Cardiac septum (tissue), 1 donor: ENCODE results near the gene SNX27. TPM values are rescaled to one million over a fixed set of nuclear protein-coding genes. Genes with fewer than 3 reads are reported as not detected.

Source experiments
- DNase-seq: peaks from one replicate; pipeline ENCODE4 v3.0.0-alpha.2; 2020; ENCODE audit warnings: low spot score
- intact Hi-C: fragments of 100-400 bp; cut with DNase I; formaldehyde crosslinking; loops from one replicate; pipeline ENCODE4 v1.14.0; 2022
- total RNA-seq: library from RNA; stranded (reverse); fragmentation: NEBNext Ultra II Directional; extraction: Animal tissue kit (Norgen Biotek cat#: 25700); gene quantifications from one replicate; pipeline ENCODE4 v1.2.1, GENCODE V29; 2021
- donor health status: DM: no; HTN: no; CAD: no.

The SNX27 gene
- total RNA-seq, 1 donor from 2014 or later = 33.5 TPM

DNA sequence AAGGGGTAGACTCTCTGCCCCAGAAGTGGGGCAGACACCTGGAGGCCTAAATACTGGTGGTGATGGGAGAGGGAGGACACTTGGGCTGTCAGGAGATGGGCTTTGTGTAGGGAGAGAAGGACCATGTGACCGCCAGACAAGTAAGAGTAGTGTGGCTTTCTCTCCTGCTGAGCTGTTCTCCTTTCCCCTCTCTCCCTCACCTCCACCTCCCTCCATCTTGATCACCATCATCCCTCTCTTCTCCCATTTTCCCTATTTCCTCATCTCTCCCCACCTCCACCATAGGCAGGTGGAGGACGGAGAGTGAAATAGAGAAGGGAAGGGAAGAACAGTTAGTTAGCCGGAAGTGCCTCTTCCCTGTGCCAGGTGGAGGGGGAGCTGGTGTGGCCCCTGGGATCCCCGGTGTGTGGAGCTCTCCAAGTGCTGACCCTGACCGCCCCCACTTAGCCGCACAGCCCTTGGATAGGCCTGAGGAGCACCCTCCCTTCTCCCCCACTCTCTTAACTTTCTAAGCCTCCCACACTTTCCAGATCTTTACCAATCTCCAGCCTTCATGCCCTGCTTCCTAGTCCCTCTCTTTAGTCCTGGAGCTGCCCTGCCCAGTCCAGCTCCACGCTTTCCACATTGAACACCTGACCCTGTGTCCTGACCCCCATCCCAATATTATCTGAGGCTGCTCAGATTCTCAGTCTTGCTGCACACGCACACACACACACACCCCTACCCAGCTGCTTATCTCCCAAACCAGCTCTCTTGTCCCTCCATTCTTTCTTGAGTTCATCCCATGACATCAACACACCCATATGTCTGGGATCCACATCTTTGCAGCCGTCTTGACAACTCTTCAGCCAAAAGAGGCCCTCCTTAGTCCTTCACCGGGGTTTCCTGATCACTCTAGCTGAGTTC is 103.2 kb downstream of the SNX27 start:
- intact Hi-C loops = no loop called here
- DNase-seq = no peak

DNA sequence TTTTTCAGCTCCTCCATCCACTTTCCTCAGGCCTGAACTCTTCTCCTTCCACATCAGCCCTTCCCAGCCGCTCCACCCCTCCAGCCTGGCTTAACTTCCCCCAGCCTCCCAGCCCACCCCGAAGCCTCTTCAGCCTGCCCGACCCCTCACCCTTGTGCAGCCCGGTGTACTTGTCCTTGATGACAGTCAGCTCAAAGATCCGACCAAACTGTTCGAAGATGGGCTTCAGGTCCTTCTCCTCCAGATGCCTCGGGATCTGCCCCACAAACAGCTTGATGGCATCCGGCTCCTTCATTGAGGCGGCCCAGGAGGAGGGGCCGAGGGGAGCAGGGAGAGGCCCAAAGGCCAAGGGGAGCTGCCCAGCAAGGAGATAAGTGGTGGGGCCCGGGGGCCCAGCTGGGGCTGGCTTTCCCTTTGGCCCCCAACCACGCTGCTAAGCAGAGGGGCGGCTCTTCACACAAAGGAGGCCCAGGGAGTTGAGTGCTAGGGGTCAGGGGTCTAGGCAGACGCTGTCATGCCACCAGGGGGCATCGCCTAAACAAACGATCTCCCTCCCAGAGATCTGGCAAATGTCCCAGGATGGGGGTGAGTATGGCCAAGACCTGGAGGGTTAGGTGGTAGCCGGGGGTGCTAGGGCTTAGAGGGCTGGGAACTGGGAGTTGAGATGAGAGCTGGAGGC is 104.0 kb downstream of the SNX27 start:
- no peak for DNase-seq
- intact Hi-C loops = no loop called here

DNA sequence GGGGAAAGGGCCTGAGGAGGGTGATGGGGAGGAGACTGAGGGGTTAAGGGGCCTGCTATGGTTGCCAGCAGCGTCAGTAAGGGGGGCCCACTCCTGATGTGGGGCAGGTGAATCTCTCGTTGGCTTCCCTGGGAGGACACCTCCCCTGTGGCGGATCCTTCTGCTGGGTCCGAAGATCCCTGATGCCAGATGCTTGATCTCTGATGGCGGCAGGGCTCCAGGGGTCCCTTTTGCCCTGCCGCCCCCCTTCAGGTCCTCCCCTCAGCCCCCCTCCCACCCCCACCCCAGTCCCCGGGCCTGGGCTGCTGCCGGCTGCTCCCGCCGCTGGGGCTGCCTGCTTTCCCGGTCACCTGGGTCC is 104.5 kb downstream of the SNX27 start:
- DNase-seq = no peak
- intact Hi-C loops = no loop called here

DNA sequence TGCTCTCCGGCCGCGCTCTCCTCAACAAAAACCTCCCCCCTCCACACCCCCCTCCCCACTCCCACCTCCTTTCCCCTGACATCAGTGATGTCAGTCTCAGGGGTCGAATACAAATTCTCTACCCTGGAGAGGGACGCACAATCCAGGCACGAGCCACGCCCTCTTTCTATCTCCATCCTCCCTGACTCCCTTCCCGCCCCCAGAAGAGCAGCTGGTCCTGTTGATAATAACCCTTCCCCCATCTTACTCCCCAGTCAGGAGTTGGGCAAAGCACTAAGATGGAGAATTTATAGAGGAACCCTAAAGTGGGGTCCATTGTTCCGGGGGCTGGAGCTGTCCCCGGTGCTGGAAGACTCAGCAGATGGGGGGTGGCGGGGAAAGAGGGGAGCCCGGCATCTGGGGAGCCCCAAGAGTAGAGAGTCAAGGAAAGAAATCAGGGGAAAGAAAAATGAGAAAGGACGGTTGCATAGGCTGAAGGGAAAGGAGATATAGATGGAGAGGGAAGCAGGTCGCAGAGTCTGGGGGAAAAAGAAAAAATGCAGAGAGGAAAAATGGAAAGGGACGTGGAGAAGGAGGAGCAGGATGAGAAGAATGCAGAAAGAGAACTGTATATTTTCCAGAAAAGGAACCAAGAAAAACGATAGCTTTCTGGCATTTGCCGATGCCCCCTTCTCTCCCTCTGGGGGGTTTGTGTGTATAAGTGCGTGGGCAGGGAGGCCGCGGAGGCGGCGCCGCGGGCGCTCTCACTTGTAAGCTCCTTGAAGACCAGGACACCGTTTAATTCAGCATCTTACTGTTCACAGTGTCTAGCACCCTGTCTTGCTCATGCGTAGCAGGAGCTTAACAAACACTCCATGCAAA is 105.2 kb downstream of the SNX27 start, which contains the start of gene CELF3:
CELF3 (minus strand) TSS at position 33 of the 861 bp plus-strand sequence. CDS start 783 bp downstream, outside the sequence.
- no peak for DNase-seq
- intact Hi-C loops = no loop called here

DNA sequence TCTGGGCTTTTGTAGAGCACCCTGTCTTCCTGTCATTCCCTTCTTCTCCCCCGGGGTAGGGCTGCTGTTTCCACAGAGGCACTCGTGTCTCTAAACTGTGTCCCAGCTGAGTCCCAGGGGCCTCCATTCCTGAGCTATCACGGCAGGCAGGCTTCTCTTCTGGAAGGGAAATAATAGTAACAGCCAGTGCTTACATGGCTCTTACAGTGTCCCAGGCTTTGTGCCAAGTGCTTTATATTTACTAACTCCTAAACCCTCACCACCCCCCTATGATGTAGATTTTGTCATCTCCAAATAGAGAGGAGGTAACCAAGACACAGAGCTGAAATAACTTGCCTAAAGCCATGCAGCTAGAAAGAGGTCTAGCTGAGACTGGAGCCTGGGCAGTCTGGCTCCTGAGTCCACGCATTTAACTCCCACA is 106.2 kb downstream of the SNX27 start:
- intact Hi-C loops = no loop called here

DNA sequence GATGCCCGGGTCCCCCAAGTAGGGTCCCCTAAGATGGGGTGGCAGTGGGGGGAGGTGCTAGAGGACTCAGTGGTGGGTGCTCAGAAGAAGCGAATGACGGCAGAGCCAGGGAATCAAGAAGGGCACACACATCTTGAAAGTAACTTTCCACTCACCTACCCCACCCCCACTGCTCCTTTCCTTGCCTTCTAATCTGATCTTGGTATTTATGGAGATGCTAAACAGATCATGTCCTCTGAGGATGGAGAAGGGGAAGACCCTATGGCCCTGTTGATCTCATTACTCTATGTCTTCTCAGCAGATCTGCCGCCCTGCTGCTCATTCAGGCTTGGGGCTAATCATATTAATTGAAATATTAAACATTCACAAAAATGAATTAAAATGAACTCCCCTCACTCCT is 106.8 kb downstream of the SNX27 start:
- no peak for DNase-seq

More for the DNA sequence above, 106.2 kb downstream of the SNX27 start:
- DNase-seq = no peak

DNA sequence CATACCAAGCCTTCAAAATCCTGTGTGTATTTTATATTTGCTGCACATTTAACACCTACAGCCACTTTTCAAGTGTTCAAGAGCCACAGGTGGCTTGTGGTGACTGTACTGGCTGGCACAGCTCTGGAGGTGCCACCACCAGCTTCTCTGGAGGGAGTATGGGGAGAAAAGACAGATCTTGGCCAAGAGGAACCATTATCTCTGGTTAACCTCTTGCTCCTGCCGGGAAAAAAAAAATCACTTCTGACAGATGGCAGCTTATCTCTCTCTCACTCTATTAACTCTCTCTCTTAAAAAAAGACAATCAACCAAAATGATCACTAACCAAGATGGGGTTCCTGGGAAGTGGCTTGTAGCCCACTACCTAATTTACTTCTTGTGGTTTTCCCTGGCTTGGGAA is 108.3 kb downstream of the SNX27 start:
- intact Hi-C loops = no loop called here
- no peak for DNase-seq

More for the DNA sequence above, 106.8 kb downstream of the SNX27 start:
- intact Hi-C loops = no loop called here

DNA sequence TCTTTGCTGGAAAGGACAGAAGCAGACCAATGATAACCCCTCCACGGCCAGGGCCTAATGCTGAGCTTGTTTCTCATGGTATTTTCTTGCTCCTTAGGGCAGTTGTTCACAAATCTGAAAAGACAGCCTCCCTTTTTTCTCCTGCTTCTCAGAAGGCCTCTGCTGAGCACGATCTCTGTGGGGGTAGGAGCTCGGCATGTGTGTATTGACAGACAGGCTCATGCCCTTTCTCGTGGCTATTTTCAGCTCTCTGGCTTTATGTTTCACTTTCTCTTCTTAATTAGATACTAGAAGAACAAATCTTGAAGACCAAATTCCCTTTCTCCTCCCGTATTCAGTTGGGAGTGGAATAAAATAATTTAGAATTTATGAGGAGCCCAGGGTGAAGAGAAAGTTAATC is 108.7 kb downstream of the SNX27 start:
- DNase-seq = peak; percentile 67
- intact Hi-C loops = no loop called here

DNA sequence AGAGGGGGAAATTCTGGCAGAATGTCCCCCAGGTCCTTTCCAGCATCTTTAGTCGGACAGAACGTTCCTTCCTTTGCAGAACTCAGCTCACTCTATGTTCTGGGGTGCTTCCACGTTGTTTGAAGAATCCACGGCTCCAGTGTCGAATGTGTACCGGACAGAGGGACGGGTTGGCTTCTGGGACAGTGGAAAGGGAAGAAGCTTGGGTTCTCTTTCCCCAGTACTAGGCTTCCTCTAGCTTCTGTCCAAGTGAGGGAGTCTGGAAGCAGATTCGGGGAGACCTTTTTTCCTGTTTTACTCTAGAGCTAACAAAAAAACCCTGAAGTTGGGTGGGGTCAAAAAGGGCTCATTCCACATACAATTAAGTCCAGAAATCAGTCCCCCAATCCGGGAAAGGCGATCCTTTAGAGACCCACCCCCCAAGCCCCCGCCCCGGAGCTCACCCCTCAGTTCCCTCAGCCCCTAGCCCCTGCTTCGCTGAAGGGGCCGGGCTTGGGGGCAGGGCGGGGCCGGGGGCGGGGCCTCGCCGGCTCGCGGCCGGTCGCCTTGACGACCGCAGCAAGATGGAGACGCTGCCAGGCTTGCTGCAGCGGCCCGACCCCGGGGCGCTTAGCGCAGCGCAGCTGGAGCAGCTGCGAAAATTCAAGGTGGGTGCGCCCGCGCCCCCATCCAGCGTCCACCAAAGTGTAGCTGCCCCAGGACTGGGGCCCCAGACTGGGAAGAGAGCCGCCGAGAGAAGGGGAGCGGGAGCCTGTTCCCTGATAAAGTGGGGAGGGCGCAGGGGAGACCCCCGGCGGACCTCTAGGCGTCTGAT is 109.3 kb downstream of the SNX27 start, which contains the start of gene RIIAD1:
RIIAD1 (plus strand) TSS at position 549 of the 814 bp plus-strand sequence; CDS start at position 564, 15 bp downstream.
- peak; percentile 71 for DNase-seq
- intact Hi-C loops = no loop called here

DNA sequence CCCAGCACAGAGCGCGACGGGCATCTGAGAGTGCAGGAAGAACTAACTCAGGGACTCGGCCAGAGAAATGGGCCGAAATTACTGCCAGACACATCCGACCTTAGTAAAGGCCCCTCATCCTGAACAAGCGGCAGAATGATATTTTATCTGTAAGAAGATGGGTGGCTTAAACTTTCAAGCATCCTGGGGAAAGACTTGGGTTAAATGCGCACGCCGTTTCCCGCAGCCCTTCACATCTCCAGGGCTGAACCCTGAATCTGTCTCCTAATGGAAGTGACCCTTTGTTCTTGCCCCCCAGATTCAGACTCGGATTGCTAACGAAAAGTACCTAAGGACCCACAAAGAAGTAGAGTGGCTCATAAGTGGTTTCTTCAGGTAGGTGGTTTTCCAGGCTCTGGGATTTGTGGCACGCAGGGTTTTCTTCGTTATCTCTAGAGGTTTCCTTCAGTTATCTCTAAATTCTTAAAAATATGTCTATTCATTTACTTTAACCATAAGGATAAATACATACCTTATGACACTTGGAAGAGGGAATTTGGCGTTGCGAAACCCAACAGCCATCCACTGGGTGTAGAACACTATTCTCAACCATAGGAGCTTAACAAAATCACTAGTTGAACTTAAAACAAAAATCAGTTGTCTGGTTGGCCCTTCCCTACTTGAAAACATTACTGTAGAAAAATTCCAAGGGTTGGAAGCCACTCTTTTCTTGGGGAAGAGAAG is 110.1 kb downstream of the SNX27 start:
- intact Hi-C loops = no loop called here
- DNase-seq = no peak

DNA sequence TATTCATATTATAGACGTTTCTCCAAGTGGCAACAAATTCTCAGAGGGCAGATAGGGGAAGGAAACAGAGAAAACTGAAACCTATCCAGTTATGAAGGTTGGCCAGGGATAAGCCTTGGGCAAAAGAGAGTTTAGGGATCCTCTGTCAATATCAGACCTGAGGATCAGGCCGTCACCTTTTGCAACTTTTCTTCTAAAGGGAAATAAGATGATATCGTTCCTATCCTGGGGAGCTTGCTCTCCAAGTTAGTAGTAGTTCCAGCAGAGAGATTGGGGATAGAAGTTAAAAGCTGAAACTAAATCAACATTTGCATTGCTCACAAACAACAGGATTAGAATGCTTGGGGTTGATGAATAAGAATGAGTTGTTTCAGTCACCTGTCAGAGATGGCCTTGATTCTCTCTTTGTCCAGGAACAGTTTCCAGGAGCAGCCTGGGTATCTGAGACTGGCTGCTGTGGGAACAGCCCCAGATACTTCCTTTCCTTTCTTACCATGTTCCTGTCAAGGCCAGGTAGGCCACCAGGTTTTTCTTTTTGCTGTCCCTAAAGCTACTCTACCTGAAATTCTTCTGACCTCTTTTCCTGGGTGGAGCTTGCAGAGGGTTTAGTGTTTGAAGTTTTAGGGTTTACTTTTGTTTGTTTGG is 112.0 kb downstream of the SNX27 start:
- no peak for DNase-seq
- intact Hi-C loops = no loop called here

DNA sequence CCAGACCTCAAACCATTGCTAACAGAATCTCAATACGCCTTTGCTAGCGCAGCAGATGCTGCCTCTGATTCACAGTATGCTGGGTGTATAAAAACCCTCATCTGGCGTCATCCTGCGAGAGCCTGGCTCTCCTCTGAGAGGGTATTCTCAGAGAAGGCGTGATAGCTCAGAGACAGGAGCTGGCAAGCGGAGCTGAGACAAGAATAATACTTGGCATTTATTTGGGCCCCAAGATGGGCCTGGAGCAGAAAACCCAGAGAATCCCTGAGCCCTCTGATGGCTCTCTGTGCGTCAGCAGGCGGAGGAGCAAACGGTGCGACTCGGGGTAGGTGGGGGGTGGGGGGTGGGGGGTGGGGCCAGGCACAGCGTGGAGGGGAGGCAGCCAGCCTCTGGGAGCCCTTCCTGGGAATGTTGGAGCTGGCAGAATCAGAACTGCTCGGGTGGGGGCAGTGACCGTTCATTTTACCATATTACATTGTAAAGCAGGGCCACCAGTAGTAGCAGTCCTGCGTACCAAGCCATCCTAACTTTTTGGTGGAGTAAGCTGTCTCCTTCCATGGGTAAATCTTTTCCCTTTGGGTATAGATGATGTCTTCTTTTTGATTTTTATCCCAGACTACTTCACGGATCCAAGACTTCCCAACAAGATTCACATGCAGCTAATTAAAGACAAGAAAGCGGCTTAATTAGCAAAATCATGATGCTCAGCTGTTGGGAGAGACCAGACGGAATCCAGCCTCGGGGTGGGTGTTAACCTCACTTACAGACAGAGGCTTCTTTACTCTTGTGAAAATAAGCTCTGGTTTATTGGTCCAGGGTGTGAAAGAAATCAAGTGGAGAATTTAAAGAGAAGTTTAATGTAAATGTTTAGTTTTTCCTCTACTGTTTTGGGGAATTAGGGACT is 116.6 kb downstream of the SNX27 start:
- DNase-seq = peak; percentile 70
- intact Hi-C loops = loop anchor here (5.0 kb wide), 1 partner anchor 116 kb away; the partner anchor contains the start of gene SNX27

DNA sequence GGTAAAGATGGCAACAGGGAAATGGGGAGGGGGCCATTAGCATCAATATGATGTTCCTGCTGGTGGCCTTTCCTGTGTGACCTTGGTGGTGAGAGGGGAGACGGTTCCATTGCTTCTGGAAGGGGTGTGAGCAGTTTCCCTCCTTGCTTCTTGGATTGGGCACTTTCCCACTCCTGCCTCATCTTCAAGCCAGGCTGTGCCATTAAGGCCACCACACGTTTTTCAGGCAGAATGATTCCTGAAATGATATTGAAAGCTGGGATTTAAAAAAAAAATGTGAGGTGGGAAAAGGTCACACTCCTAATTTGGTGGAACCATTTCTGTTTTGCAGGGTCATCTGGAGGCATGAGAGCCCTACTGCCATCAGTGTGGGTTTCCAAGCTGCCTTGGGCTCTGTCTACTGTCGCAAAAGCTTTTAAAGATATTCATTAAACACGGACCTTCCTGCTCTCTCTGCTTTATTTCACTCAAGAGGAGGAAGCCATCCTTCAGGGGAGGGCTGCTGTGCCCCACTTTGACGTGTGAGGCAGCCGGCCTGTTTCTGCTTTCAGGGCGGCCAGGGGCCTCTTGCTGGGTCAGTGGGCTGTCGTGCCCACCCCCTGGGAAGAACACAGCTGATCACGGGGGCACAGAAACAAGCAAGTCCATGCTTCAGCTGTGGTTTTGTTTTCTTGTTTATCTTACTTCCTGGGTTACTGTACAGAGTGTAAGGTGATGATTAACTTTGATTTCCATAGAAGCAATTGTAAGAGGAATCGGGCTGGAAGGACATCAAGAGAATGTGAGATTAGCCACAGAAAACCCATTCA is 117.5 kb downstream of the SNX27 start:
- intact Hi-C loops = loop anchor here (5.0 kb wide), 1 partner anchor 117 kb away; the partner anchor contains the start of gene SNX27
- DNase-seq = peak; percentile 5

DNA sequence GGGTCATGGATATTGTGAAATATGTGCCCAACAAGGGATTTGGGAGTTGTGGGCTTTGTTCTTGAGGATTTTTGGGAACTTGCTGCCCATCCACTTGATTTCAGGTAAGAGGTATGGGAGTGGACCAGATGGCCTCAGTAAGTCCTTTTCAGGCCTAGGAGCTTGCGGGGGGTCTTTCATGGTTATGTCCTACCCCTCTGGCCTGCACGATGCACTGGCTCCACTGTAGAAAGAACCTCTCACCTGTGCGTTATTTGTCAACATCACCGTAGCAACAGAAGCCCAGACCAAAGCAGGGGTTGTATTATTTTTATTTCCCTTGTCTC is 118.1 kb downstream of the SNX27 start:
- intact Hi-C loops = loop anchor here (5.0 to 10.0 kb wide), 2 partner anchors 105 to 118 kb away; partner anchors contain the start of genes C2CD4D, RORC and SNX27
- no peak for DNase-seq

DNA sequence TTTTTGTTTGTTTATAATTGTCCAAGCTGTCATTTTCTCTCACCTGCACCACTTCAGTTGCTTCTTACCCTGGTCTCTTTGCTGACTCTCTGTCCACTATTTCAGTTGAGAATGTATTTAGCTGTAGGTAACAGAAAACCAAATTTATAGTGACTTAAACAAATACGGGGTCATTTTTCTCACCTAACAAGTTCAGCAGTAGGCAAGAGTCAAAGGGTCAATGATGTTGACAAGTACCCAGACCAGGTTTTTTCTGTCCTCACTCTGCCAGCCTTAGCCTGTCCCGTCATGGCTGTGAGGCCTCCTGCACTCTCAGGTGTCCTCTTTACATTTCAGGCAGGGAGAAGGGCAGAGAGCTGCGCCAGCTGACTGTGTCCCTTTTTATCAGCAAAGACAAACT is 121.3 kb downstream of the SNX27 start:
- peak; percentile 29 for DNase-seq
- intact Hi-C loops = loop anchor here (10.0 kb wide), 1 partner anchor 102 kb away; the partner anchor contains the start of genes C2CD4D and RORC

DNA sequence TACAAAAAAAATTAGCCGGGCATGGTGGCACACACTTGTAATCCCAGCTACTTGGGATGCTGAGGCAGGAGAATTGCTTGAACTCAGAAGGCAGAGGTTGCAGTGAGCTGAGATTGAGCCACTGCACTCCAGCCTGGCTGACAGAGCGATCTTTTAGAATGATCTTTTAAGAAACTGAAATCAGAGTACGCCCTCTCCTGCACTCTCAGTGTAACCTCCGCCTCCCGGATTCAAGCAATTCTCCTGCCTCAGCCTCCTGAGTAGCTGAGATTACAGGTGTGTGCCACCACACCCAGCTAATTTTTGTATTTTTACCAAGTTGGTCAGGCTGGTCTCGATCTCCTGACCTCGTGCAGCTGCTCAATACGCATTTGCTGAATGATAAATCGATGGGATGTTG is 122.1 kb downstream of the SNX27 start:
- DNase-seq = peak; percentile 31
- intact Hi-C loops = loop anchor here (2.0 to 10.0 kb wide), 2 partner anchors 101 to 139 kb away; partner anchors contain the start of genes C2CD4D and RORC
